K562 (cell line): ENCODE measurements around the gene RRAD.

Source experiments
- GABPB1 ChIP-seq: sonication (generic); formaldehyde crosslinking; IDR thresholded peaks from 2 replicates; pipeline ENCODE4 v1.8.0; 2022; ENCODE audit warnings: mild to moderate bottlenecking, missing genetic modification reagents
- RFX5 ChIP-seq: IDR thresholded peaks from 2 replicates; pipeline ENCODE4 v1.6.1; 2011; ENCODE audit warnings: low read depth, mild to moderate bottlenecking, improper control_type of control experiment, low read length
- TF ChIP-seq, protein P1 (sequence below): sonication (generic); formaldehyde crosslinking; IDR thresholded peaks from 2 replicates; pipeline ENCODE4 v1.8.0; 2022; ENCODE audit warnings: mild to moderate bottlenecking, low read depth, missing genetic modification reagents

DNA sequence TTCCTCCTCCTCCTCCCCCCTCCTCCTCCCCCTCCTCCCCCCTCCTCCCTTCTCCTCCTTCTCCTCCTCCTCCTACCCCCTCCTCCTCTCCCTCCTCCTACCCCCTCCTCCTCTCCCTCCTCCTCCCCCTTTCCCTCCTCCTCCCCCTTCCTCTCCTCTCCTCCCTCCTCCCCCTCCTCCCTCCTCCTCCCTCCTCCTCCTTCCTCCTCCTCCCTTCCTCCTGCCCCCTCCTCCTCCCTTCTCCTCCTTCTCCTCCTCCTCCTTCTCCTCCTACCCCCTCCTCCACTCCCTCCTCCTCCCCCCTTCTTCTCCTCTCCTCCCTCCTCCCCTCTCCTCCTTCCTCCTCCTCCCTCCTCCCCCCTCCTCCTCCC, 51.7 kb downstream of the RRAD start:
- TF ChIP-seq RFX5 (no peak), GABPB1 (CRISPR knock-in tag) (no peak)
- TF ChIP-seq, protein P1, sequence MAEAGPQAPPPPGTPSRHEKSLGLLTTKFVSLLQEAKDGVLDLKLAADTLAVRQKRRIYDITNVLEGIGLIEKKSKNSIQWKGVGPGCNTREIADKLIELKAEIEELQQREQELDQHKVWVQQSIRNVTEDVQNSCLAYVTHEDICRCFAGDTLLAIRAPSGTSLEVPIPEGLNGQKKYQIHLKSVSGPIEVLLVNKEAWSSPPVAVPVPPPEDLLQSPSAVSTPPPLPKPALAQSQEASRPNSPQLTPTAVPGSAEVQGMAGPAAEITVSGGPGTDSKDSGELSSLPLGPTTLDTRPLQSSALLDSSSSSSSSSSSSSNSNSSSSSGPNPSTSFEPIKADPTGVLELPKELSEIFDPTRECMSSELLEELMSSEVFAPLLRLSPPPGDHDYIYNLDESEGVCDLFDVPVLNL (CRISPR knock-in tag) = no peak
